Osteoblast (primary cell): Measurements from ENCODE around the gene ELMO2. TPM values are rescaled to one million over a fixed set of nuclear protein-coding genes. Genes with fewer than 3 reads are reported as not detected.

ENCODE experiments used
- DNase-seq: peaks from one replicate; pipeline ENCODE4 v3.0.0; 2011; ENCODE audit warnings: low spot score, mixed read lengths; ENCODE audit not compliant: insufficient read length; ENCODE audit errors: missing footprints
- H2AFZ ChIP-seq: 2 replicates; pipeline ENCODE4 v1.6.0; 2011; ENCODE audit warnings: mild to moderate bottlenecking, low read length
- H3K27ac ChIP-seq: 2 replicates; pipeline ENCODE4 v1.5.1; 2011; ENCODE audit warnings: mild to moderate bottlenecking, low read depth, low read length, moderate library complexity
- H3K27me3 ChIP-seq: 2 replicates; pipeline ENCODE4 v1.6.0; 2012; ENCODE audit warnings: mild to moderate bottlenecking, control low read depth, inconsistent platforms, low read length, moderate library complexity; ENCODE audit not compliant: insufficient read depth
- H3K36me3 ChIP-seq: 2 replicates; pipeline ENCODE4 v1.5.1; 2011; ENCODE audit warnings: mild to moderate bottlenecking, low read length, control low read depth, moderate library complexity; ENCODE audit not compliant: insufficient read depth
- H3K4me1 ChIP-seq: 2 replicates; pipeline ENCODE4 v1.5.1; 2011; ENCODE audit warnings: mild to moderate bottlenecking, low read length, control low read depth, moderate library complexity; ENCODE audit not compliant: insufficient read depth
- H3K4me2 ChIP-seq: 2 replicates; pipeline ENCODE4 v1.6.0; 2011; ENCODE audit warnings: mild to moderate bottlenecking, low read length; ENCODE audit not compliant: insufficient read depth
- H3K4me3 ChIP-seq: fragments of 200-600 bp; sonication (generic); 3 replicates; pipeline ENCODE4 v1.5.1; 2012; ENCODE audit warnings: mild to moderate bottlenecking, low read length, inconsistent platforms; ENCODE audit not compliant: insufficient read depth
- H3K79me2 ChIP-seq: 2 replicates; pipeline ENCODE4 v1.6.0; 2012; ENCODE audit warnings: mild to moderate bottlenecking, low read length, control low read depth, inconsistent platforms; ENCODE audit not compliant: insufficient read depth
- H3K9me3 ChIP-seq: 2 replicates; pipeline ENCODE4 v1.5.1; 2011; ENCODE audit warnings: low read depth, low read length, control low read depth
- H4K20me1 ChIP-seq: 2 replicates; pipeline ENCODE4 v1.6.0; 2012; ENCODE audit warnings: mild to moderate bottlenecking, low read length, control low read depth; ENCODE audit not compliant: insufficient read depth
- total RNA-seq: library from RNA; depleted of rRNA; stranded (reverse); fragments of >200 nt; gene quantifications from 2 replicates; pipeline ENCODE4 v1.2.3, GENCODE V29; 2012
- TF ChIP-seq, protein P1 (sequence below): IDR thresholded peaks from 2 replicates; pipeline ENCODE4 v1.5.1; 2011; ENCODE audit warnings: mild to moderate bottlenecking, low read depth, low read length, moderate library complexity; ENCODE audit errors: extremely low read depth

Gene ELMO2
- total RNA-seq, 1 donor = 46.7 TPM

DNA sequence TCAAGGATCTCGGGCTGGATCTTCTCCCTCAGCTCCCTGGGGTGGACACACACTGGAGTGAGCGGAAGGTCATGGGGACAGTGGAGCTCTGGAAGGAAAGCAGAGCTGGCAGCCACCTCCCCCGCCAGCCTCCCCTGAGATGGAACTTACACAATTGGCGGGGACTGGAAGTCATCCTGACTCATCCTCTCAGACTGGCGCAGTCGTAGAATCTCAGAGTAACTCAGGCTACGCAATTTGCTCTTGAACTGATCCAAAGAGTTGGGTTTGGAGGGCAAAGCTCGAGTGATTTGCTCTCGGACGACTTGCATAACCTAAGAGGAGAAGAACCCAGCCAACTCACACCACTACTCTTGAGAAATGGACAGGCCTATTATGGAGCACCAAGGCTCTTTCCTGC lies 34.8 kb downstream of the ELMO2 start:
- no peaks in the 10 kb centered on the region for H3K9me3 ChIP-seq
- no peak overlapping the region for H3K4me3 ChIP-seq
- H3K27me3 ChIP-seq = no peaks in the 10 kb centered on the region
- H3K4me2 ChIP-seq = no peak overlapping the region
- TF ChIP-seq, protein P1, sequence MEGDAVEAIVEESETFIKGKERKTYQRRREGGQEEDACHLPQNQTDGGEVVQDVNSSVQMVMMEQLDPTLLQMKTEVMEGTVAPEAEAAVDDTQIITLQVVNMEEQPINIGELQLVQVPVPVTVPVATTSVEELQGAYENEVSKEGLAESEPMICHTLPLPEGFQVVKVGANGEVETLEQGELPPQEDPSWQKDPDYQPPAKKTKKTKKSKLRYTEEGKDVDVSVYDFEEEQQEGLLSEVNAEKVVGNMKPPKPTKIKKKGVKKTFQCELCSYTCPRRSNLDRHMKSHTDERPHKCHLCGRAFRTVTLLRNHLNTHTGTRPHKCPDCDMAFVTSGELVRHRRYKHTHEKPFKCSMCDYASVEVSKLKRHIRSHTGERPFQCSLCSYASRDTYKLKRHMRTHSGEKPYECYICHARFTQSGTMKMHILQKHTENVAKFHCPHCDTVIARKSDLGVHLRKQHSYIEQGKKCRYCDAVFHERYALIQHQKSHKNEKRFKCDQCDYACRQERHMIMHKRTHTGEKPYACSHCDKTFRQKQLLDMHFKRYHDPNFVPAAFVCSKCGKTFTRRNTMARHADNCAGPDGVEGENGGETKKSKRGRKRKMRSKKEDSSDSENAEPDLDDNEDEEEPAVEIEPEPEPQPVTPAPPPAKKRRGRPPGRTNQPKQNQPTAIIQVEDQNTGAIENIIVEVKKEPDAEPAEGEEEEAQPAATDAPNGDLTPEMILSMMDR = no peak
- no peaks in the 10 kb centered on the region for H3K79me2 ChIP-seq
- H2AFZ ChIP-seq = no peak overlapping the region
- peaks cover 65% of the 10 kb centered on the region for H3K36me3 ChIP-seq
- H3K27ac ChIP-seq = peak overlapping the region; percentile 62
- DNase-seq = peak; percentile 69
- H3K4me1 ChIP-seq = peaks cover 21% of the 10 kb centered on the region
- H4K20me1 ChIP-seq = no peaks in the 10 kb centered on the region

DNA sequence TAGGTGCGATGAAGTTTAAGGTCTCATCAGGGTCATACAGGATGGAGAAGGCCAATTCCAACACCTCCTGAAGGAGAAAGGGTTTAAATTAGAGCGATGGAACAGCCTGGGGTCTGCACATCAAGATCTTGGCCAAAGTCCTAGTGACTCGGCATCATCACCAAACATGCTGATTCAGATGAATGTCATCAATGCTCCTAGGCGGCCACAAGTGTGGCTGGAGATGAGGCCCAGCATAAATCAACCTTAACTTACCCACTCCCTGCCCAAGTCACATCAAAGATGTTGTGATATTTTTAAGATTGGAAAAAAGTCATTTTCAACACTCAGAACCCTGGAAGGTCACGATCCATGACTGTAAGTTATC lies 37.5 kb downstream of the ELMO2 start:
- Histone ChIP-seq H4K20me1 (no peaks in the 10 kb centered on the region), H3K36me3 (peaks cover 61% of the 10 kb centered on the region), H3K27me3 (no peaks in the 10 kb centered on the region), H2AFZ (no peak overlapping the region), H3K4me3 (no peak overlapping the region), H3K79me2 (peaks cover 3% of the 10 kb centered on the region), H3K4me2 (no peak overlapping the region), H3K4me1 (peaks cover 24% of the 10 kb centered on the region), H3K27ac (no peak overlapping the region), H3K9me3 (no peaks in the 10 kb centered on the region)
- DNase-seq = peak; percentile 59
- TF ChIP-seq, protein P1 = no peak

DNA sequence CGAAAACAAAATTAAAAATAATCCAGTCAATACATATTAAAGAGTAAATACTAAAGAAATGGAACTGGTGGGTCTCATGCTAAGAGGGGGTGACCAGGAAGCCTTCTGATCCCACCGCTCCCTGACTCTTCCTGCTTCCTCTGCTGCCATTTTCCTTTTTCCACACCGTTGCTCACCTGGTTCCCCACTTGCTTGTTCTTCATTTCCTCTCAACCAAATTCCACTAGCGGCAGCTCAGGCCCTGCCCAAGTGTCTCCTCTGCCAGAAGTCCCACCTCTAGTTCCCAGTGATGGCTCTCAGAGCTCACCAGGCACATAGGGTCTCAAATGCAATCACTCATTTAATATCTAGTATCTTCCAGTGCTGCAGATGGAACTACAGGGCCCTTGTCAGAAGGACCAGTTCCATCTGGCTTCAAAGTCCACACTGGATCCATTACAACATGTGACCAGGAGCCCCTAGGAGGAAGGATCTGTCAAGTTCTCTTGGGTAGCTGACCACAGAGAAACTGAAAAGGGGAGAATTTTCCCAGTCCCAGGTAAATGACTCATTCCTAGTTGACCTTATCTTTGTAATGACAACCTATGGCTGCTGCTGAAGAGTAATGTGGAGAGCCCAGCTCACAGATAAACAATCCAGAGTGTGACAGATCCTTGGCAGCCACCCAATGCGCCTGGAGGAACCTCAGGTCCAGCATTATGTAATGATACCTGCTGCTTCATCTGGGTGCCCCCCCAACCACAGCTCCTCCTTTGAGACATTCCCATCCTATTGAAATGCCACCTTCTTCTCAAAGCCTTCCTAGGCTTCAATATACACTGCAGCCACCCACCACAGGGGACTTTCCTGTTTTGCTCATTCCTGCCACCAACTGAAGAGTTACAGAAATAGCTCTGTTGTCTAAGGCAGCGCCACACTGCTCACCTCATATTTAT lies 38.2 kb downstream of the ELMO2 start:
- Histone ChIP-seq H3K4me3 (no peak overlapping the region), H3K36me3 (peaks cover 55% of the 10 kb centered on the region), H3K9me3 (no peaks in the 10 kb centered on the region), H4K20me1 (peaks cover 5% of the 10 kb centered on the region), H2AFZ (no peak overlapping the region), H3K27me3 (no peaks in the 10 kb centered on the region), H3K4me1 (peaks cover 29% of the 10 kb centered on the region), H3K4me2 (no peak overlapping the region), H3K27ac (no peak overlapping the region), H3K79me2 (peaks cover 10% of the 10 kb centered on the region)
- DNase-seq = no peak
- TF ChIP-seq, protein P1 = no peak

DNA sequence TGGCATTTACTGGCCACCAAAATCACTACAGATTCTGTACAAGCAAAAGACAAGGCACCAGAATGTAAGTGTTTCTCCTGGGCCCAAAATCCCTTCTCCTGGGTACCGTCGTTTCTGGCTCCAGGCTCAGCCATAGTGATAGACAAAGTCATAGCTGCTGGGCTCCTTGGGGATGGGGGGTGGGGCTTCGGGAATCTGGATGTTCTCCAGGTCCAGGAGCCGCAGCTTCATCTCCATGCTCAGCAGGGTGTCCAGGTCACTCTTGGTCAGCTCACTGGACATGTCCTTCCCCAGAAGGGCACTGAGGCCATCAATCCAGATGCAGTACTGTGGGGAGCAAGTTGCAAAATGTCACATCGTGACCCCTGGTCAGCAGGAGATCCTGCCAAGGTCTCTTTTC lies 39.2 kb downstream of the ELMO2 start:
- Histone ChIP-seq H3K27ac (no peak overlapping the region), H3K4me3 (no peak overlapping the region), H3K4me2 (no peak overlapping the region), H3K9me3 (no peaks in the 10 kb centered on the region), H3K27me3 (no peaks in the 10 kb centered on the region), H3K4me1 (peaks cover 35% of the 10 kb centered on the region), H4K20me1 (peaks cover 9% of the 10 kb centered on the region), H3K79me2 (peaks cover 20% of the 10 kb centered on the region), H2AFZ (no peak overlapping the region), H3K36me3 (peaks cover 51% of the 10 kb centered on the region)
- TF ChIP-seq, protein P1 = no peak
- DNase-seq = peak; percentile 59
